ENCODE data around the gene WNT7A.
A peak's percentile ranks its signal among the peaks of the same experiment; 100 is the strongest.

The WNT7A gene

DNA sequence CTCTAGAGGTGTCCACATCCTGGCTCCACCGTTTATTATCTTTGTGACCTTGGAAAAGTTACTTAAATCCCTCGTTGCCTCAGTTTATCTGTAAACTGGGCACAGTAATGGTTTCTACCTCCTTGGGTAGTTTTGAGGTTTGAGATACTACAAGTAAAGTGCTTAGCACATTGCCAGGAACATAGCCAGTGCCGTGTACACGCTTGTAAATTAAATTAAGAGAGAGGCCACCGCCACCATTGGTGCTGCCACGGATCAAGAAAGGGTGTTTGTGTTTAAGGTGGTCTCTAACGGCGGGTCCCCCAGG is 5.8 kb upstream of the WNT7A start:
- DNase-seq (ENCODE audit: extremely low read depth in 1 of 2, low read depth in 1 of 2), result no peak

DNA sequence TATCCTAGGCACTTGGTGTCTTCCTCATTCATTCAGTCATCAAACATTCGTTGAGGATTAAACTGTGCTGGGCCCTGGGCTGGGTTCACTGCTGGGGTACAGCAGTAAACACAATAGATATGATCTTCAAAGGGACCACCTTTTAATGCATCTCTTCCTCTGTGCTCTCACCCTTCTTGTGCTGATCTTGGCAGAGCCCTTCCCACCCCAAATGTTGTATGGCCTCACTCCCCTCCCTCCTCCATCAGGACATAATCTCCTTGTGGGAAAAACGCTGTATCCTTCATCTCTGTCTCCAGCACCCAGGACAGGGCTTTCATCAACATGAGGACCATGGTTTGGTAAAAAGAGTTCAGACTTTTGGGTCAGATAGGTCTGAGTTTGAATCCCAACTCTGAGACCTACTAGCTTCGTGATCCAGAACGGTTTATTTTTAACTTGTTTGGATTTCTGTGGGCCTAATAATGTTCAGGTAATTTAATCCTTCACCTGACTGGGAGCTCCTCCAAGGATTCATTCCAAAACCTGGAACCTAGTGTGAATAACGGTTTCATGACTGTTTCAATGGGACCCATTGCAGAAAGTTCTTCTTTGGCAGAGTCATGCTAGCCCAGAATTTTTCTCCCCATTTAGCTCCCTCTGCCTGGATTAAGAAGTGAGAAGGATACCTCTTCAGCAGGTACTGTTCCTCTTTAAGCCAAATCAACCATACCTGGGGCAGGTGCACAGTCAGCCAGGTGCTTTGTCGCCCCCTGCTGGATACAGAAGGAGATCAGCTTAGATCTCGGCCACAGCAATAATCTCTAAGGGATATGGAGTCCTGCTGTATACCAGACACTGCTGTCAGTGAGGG is 5.2 kb upstream of the WNT7A start:
- peak in 1 of 2 donors; percentile 54 for DNase-seq (ENCODE audit: extremely low read depth in 1 of 2, low read depth in 1 of 2)

DNA sequence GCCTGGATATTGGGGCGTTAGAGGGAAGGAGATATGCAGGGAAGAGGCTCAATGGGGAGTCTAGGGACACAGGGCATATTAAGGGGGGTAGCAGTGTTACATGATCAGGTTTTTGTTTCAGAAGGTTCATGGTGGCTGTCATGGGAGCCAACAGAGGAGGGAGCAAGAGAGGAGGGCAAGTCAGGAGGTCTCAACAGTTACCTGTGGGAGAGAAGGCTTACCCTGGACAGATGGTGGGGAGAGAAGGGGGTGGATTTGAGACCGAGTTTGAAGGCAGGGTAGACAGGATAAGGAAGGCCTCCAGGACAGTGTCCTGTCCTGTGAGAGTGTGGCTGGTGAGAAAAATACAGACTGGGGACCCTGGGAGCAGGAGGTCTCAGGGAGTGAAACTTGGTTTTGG is 3.8 kb upstream of the WNT7A start:
- no peak for DNase-seq (ENCODE audit: extremely low read depth in 1 of 2, low read depth in 1 of 2)

DNA sequence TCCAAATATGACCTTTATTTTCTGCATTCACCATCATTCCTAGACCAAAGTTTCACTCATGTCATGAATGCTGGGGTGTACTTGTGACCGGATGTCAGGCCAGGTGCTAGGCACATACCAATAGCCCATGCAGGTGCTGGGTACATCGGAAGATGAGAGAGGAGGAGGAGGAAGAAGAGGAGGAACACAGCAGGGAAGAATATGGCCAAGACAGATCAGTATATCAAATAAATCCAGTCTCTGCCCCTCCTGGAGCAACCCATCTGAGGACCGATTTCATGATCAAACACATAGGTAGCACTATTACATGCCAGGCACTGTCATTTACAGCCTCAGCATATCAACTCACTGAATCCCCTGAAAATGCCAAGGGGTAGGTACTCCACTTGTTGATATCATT is 3.0 kb upstream of the WNT7A start:
- DNase-seq (ENCODE audit: extremely low read depth in 1 of 2, low read depth in 1 of 2), result no peak

DNA sequence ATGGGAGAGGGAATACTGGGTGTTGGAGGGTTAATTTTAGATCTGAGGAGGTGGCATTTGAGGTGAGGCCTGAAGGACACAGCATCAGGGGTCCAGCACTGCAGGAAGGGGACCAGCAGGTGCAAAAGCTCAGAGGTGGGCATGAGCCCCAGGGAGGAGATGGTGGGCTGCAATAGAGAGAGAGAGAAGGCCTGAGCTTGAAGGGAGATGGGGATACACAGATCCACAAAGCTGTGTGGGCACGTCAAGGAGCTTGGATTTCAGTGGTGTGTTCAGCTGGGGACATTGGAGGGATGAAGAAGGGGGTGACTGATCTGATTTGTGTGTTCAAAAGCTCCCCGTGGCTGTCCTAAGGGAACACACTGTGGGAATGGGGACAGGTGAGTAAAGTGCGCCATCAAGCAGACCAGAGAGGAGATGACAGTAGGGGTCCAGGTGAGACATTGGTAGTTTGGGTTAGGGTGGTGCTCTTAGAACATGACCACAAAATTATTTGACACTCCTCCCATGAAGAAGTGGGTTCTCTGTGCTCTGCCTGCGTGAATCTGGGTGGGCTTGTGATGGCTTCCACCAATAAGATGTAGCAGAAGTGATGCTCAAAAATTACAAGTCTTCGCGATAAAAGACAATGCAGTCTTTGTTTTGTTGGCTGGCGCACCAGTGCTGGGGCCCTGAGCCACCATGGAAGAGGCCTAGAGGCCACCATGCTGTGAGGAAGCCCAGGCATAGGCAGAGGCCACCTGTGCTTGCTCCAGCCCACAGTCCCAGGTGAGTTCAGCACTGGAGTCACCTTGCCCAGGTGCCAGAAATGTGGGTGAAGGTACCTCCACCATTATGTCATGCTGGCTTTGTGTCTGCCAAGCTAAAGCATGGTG is 1.9 kb upstream of the WNT7A start:
- DNase-seq (ENCODE audit: extremely low read depth in 1 of 2, low read depth in 1 of 2), result no peak

DNA sequence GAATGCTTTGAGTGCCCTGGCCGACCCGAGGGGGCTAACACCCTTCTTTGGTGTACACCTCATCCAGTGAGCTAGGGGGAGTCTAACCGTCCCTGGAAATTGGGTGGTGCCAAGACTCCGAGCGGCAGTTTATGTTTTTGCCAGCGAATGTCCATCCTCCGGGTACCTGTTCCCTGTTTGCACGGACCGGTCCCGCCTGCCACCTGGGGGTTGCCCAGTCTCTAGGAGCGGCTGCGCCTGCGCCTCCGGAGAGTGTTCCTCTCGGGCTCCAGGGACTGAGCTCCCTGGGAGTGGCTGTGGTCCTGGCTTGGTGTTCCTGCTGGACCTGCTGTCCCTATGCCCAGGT is 913 bp upstream of the WNT7A start:
- DNase-seq (ENCODE audit: extremely low read depth in 1 of 2, low read depth in 1 of 2), result no peak

DNA sequence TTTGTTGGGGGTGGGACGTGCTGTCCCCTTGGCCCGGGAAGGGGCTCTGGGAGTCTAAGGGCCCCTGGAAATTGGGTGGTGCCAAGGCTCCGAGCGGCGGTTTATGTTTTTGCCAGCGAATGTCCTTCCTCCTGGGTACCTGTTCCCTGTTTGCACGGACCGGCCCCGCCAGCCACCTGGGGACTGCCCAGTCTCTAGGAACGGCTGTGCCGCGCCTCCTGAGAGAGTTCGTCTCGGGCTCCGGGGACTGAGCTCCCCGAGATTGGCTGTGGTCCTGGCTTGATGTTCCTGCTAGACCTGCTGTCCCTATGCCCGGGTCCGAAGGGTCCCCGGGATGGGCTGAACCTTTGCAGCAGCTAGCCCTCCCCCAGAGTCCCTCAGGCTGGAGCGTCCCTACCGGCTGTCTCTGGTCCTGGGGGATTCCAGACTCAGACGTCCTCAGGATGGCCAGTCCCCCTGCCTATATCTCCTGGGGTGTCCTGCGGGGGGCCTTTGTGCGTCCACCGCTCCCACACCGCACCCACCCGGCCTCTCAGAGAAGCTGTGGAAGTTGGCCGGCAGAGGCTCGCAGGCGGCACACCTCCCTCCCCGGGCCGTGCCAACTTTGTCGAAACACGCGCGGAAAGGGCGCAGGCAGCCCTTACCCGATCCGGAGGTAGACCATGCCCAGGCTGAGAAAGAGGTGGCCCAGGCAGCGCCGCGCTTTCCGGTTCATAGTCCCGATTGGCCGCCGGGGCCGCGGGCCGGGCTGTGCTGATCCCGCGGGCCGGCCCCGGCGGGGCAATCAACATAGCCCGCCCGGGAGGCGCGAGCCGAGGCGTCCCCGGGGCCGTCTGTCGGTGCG is 547 bp downstream of the WNT7A start:
- DNase-seq (ENCODE audit: extremely low read depth in 1 of 2, low read depth in 1 of 2), result no peak

DNA sequence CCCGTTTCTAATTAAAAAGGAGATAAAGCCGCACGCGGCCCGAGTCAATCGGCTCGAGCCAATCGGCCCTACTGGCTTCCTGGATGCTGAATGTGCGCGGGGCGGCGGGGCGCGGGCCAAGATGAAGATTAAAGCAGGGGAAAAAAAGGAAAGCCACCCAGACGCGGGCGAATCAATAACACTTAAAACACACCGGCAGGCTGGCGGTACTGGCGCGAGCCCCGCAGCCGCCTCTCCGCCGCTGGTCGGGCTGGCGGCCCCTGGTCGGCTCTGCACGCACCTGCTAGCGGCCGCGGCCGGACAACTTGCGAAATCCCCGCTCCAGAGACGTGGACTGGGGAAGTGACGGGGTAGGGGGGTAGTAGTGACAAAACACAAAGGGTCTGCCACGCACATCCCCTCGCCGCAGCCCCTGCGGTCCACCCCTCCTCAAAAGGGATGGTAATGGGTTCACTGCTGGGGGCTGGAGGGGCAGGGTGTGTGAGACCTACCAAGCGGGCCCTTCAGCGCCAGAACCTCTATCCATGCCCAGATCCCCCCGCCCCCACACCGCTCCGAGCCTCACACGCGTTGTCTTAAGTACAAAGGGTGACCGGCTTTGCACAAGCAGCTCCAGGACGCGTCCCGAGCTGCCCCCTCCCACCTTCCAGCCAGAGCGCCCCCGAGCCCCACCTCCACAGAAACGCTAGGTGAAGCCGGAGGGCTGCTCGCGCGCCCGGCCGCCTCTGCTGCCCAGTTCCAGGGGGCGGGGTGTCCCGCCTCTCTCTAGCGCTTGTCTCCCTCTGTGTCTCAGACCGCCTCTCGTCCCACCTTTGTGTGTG is 1.4 kb downstream of the WNT7A start:
- DNase-seq (ENCODE audit: extremely low read depth in 1 of 2, low read depth in 1 of 2), result no peak

DNA sequence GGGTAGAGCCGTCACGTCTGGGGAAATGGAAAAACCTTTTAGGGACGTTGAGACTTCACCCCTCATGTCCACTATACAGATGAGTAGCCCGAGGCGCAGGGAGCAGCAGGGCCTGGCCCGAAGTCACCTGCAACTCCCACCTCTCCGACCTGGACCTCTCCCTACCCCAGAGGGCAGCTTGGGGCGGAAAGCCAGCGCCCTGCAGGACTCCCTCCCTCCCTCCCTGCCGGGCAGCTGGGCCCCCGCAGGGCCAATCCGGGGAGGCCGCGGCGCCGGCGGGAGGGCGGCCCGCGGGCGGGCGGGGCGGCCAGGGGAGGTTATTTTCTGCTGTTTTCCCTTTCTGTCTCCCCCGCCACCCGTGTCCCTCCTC is 2.0 kb downstream of the WNT7A start:
- no peak for DNase-seq (ENCODE audit: extremely low read depth in 1 of 2, low read depth in 1 of 2)

DNA sequence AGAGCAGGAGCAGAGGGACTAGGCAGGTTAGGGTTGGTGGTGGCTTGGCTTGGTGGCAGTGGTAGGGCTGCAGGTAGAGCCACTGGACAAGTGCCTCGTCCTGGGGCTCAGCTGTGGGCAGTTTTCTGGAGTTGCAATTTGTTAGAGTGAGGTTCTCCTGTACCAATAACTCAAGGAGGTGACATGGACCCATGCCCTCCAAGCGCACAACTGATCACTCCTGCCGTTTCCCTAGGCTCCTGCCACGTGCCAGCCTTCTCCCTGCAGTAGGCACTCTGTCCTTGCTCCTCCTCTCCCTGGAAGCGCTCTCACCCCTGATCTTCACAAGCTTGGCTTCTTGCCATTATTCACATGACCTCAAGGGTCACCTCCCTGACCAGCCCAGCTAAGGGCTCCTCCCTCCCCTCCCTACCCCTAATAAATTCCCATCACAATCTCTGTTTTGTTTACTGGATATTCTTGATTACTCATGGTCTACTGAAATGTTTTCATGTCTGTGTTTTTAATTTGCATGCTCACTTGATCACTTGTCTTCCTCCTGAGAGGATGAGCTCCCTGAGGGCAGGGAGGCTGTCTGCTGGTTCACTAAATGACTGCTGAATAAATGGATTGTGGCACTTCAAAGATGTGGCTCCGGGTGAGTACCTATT is 3.3 kb downstream of the WNT7A start:
- DNase-seq (ENCODE audit: extremely low read depth in 1 of 2, low read depth in 1 of 2), result no peak

DNA sequence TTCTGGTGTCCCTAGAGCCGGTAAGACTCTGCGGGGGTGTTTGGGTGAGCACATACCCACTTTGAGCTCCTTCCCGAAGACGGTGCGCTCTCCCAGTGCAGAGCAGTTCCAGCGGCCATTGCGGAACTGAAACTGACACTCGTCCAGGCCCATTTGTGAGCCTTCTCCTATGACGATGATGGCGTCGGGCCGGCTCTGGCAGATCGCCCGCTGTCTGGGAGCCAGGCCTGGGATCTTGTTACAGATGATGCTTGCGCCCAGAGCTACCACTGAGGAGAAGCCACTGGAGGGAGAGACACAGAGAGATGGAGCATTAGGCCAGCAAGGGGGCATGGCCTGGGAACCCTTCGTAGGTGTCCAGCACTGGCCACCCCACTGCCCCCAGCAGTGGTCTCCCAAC is 5.0 kb downstream of the WNT7A start:
- DNase-seq (ENCODE audit: extremely low read depth in 1 of 2, low read depth in 1 of 2), result no peak

DNA sequence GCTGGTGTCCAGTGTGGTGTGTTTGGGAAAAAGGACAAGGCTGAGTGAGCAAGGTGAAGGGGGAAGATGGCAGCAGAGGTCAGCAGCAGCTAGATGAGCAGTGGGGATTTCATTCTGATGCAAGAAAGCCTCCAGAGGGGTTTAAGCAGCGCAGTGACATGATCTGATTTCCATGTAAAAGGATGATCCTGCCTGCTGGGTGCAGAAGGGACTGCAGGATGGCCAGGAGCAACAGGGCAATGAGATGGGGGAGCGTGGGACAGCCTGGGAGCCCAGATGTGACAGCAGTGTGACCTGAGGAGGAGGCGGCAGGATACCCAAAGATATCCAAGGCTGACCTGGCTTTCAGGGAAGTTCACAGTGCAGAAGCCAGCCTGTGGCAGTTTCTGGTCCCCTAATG is 6.1 kb downstream of the WNT7A start:
- no peak for DNase-seq (ENCODE audit: extremely low read depth in 1 of 2, low read depth in 1 of 2)

DNA sequence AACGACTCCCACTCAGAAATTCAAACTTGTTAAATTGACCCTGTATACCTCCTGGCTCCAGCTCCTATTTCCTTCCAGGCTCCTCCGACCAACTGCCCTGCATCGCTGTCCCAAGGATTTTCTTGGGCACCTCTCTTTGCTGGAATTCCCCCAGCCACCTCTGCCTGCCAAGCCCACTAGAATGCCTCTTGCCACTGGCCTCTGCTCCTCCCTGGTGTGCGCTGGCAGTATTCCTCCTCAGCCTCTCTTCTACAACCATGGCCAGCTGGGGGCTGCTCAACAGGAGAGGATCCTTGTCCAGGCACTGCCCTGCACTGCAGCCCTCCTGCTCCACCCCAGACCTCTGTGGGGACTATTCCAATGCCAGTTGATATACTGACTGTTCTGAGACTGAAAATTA is 7.4 kb downstream of the WNT7A start:
- no peak for DNase-seq (ENCODE audit: extremely low read depth in 1 of 2, low read depth in 1 of 2)

DNA sequence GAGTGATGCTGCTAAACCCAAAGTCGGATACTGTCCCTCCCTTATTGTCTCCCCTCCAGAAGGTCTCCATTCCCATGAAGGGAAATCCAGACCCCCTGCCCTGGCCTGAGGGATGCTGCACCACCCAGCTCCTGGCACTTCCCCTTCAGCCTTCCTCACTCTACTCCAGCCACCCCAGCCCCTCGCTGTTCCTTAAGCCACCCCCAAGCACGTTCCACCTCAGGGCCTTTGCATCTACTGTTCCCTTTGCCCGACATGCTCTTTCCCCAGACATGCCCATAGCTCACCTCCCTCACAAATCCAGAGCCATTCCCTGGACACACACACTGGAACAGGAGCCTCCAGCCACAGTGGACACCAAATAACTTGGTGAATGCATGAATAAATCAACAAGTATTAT is 8.1 kb downstream of the WNT7A start:
- DNase-seq (ENCODE audit: extremely low read depth in 1 of 2, low read depth in 1 of 2), result no peak

DNA sequence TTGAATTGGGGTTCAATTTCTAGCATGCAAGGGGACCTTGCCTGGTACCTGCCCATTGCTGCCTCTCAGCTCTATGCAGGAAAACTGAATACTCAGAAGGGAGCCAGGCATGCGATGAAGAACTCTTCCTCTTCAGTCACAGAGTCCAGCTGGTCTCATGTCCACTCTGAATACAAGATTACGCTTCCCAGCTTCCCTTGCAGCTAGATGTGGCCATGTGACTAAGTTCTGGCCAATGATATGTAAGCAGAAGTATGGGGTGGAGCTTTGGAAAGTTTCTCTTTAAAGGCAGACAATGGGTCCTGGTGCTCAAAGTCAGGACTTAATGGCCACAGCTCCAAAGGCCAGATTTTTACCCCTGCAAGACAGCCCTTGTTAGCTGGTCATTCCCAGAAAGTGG is 9.0 kb downstream of the WNT7A start:
- DNase-seq (ENCODE audit: extremely low read depth in 1 of 2, low read depth in 1 of 2), result no peak

DNA sequence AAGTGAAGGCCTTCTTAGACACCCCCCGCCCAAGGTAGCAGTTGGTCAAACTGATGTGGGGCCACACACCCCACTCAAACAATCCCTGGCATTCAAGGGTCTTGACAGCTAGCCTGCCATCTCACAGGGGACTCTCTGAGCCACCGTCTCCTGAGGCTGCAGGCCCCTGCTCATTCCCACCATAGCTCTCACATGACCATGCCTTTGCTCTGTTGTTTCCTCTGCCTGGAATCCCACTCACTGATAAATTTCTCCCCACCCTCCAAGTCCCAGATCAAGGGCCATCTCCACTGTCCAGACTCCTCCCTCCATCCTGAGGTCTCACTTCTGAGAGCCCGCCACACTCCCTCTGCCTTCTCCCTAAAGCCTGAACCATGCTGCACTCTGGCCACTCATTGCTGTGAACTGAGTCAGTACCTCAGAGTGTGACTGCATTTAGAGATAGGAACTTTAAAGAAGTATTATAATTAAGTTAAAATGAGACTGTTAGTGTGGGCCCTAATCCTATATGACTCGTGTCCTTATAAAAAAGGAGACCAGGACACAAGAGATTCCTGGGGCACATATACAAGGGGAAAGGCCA is 10.0 kb downstream of the WNT7A start:
- no peak for DNase-seq (ENCODE audit: extremely low read depth in 1 of 2, low read depth in 1 of 2)

DNA sequence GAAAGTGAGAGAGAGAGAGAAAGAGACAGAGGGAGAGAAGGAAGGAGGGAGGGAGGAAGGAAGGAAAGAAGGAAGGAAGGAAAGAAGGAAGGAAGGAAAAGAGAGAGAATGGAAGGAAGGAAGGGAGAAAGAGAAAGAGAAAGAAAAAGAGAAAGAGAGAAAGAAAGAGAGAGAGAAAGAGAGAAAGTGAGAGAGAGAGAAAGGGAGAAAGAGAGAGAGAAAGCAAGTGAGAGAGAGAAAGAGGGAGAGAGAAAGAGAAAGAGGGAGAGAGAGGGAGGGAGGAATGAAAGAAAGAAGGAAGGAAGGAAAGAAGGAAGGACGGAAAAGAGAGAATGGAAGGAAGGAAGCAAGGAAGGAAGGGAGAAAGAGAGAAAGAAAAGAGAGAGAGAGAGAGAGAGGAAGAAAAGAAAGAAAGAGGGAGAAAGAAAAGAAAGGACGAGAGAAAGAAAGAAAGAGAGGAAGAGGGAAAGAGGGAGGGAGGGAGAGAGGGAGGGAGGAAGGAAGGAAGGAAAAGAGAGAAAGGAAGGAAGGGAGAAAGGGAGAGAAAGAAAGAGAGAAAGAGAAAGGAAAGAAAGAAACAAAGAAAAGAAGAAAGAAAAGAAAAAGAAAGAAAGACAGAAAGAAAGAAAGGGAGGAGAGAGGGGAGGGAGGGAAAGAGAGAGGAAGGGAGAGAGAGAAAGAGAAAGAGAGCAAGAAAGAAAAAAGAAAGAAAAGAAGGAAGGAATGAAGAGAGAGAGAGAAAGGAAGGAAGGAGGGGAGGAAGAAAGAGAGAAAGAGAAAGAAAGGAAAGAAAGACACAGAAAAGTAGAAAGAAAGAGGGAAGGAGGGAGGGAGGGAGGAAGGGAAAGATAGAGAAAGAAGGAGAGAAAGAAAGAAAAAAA is 10.8 kb downstream of the WNT7A start:
- no peak for DNase-seq (ENCODE audit: extremely low read depth in 1 of 2, low read depth in 1 of 2)

DNA sequence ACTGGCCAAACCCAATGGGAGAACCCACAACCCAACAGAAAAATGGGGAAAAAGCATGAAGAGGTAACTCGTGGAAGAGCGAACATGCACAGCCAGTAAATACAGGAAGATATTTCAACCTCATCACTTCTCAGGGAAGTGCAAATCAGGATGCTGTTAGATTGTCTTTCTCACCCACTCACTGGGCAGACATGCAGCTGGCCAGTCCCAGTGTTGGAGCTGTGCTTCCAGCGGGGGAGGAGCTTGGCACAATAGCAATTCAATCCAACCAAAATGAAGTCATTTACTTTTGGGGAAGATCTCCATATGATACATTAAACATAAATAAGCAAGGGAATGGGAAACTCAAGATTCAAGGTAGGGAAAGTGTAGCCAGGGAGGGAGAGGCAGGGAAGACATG is 12.1 kb downstream of the WNT7A start:
- no peak for DNase-seq (ENCODE audit: extremely low read depth in 1 of 2, low read depth in 1 of 2)

Data from activated CD8-positive, alpha-beta memory T cell treated with anti-CD3 and anti-CD28 coated beads for 1 hour (primary cell).